Mesodermal cell (in vitro differentiated cells): ENCODE measurements around the gene FBXO17. TPM values are rescaled to one million over a fixed set of nuclear protein-coding genes. Genes with fewer than 3 reads are reported as not detected.

Experiments used
- H3K27ac ChIP-seq: 2 replicates; pipeline ENCODE4 v1.7.0; 2013; ENCODE audit warnings: mild to moderate bottlenecking, low read depth, low read length, moderate library complexity; ENCODE audit not compliant: severe bottlenecking
- H3K36me3 ChIP-seq: 2 replicates; pipeline ENCODE4 v1.7.1; 2013; ENCODE audit warnings: mild to moderate bottlenecking, low read length, moderate library complexity; ENCODE audit not compliant: control insufficient read depth, insufficient read depth
- H3K4me1 ChIP-seq: one replicate; pipeline ENCODE4 v1.7.1; 2013; ENCODE audit warnings: mild to moderate bottlenecking, low read length; ENCODE audit not compliant: insufficient read depth, control insufficient read depth, poor library complexity, severe bottlenecking
- H3K4me3 ChIP-seq: 2 replicates; pipeline ENCODE4 v1.7.0; 2013; ENCODE audit warnings: low read length, control low read depth, mild to moderate bottlenecking; ENCODE audit not compliant: insufficient read depth, poor library complexity, severe bottlenecking; ENCODE audit errors: extremely low read depth
- H3K9me3 ChIP-seq: 2 replicates; pipeline ENCODE4 v1.7.1; 2013; ENCODE audit warnings: mild to moderate bottlenecking, low read length, moderate library complexity; ENCODE audit not compliant: control insufficient read depth
- WGBS, 2 experiments: methylation state at CpG; one replicate each; pipeline ENCODE4 v1.1.5; 2013; ENCODE audit warnings: missing lambda C conversion rate in 2 of 2; ENCODE audit not compliant: insufficient coverage in 2 of 2; 5-methylcytosine and 5-hydroxymethylcytosine counted together
- polyA plus RNA-seq, 2 experiments: library from polyadenylated mRNA; stranded (reverse); fragments of 50-300 nt; gene quantifications; one replicate each; pipeline ENCODE4 v1.2.3, GENCODE V29; 2013

Gene FBXO17, protein sequence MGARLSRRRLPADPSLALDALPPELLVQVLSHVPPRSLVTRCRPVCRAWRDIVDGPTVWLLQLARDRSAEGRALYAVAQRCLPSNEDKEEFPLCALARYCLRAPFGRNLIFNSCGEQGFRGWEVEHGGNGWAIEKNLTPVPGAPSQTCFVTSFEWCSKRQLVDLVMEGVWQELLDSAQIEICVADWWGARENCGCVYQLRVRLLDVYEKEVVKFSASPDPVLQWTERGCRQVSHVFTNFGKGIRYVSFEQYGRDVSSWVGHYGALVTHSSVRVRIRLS
- 24.3 TPM for polyA plus RNA-seq (2013, experiment 1 of 2)
- polyA plus RNA-seq (2013, experiment 2 of 2) = 21.7 TPM

DNA sequence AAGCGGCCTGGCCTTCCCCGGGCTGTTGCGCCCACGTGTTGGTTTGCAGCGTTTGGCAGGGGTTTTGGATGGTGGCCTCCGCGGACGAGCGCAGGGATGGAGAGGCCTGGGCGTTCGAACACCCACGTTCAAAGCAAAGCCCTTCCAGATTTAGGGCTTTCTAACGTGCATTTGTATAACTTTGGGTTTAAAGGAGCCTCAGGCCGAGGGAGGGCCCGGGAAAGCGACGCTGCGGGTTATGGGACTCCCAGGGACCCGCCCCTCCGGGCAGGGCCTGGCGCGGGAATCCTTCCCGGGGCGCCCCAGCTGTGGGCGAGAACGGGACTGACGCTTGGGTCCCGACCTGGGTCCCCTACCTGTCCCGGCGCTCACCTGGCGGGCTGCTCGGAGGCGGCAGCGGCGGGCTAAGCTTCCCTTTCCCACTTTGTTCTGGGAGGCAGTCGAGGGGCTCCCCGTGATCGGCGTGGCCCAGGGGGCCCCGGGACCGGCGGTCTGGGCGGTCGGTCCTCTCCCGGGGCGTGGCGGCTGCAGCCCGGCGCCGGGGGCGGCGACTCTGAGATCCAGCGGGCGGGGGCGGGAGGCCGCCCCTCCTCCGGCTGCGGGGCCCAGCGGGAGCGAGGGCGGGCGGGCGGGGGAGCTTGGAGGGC is at the start of gene FBXO17:
TSS of gene FBXO17 (minus strand) at position 529 of the 647 bp plus-strand sequence. CDS start 25,423 bp downstream, outside the sequence.
- peak within 1 kb of the TSS; percentile 66 for H3K27ac ChIP-seq
- peaks cover 6% of the 10 kb centered on the region for H3K4me1 ChIP-seq
- H3K9me3 ChIP-seq = peaks cover under 1% of the 10 kb centered on the region
- 1% methylated on average over 36 to 39 of the region's 63 CpGs for WGBS, 2 experiments
- H3K36me3 ChIP-seq = peaks cover 10% of the 10 kb centered on the region
- H3K4me3 ChIP-seq = peak within 1 kb of the TSS; percentile 69

- no peaks in the 10 kb centered on the region for H3K4me1 ChIP-seq
- H3K4me3 ChIP-seq = no peak overlapping the region
- H3K36me3 ChIP-seq = peaks cover 5% of the 10 kb centered on the region
- WGBS, 2 experiments = 93 to 96% methylated on average over 12 to 14 of the region's 14 CpGs
- peaks cover 9% of the 10 kb centered on the region for H3K9me3 ChIP-seq
- H3K27ac ChIP-seq = no peak overlapping the region
These were observed 49.5 kb upstream of the FBXO17 start for GRCh38 chr19:39024875-39025641.

DNA sequence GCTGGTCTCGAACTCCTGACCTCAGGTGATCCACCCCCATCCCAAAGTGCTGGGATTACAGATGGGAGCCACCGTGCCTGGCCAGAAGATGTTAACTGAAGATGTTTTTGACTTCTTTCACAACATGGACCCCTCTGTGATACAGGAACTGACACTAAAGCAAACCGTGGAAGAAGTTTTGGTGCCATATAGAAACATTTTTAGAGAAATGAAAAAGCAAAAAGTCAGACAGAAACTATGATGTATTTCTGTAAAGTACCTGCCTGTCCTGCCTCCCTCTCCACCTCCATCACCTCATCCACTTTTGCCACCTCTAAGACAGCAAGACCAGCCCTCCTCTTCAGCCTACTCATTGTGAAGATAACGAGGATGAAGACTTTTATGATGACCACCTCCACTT is 45.5 kb upstream of the FBXO17 start:
- Histone ChIP-seq H3K4me3 (no peak overlapping the region), H3K9me3 (no peaks in the 10 kb centered on the region), H3K36me3 (no peaks in the 10 kb centered on the region), H3K27ac (no peak overlapping the region), H3K4me1 (no peaks in the 10 kb centered on the region)
- 70 to 80% methylated on average over 2 of the region's 4 CpGs for WGBS, 2 experiments

GRCh38 chr19:39017646-39018045 is 42.1 kb upstream of the FBXO17 start:
- Histone ChIP-seq H3K9me3 (no peaks in the 10 kb centered on the region), H3K27ac (no peak overlapping the region), H3K4me1 (no peaks in the 10 kb centered on the region), H3K36me3 (no peaks in the 10 kb centered on the region), H3K4me3 (no peak overlapping the region)
- WGBS, 2 experiments = 83 to 89% methylated on average over 1 to 3 of the region's 4 CpGs

- Histone ChIP-seq H3K4me1 (no peaks in the 10 kb centered on the region), H3K9me3 (no peaks in the 10 kb centered on the region), H3K27ac (no peak overlapping the region), H3K36me3 (no peaks in the 10 kb centered on the region), H3K4me3 (no peak overlapping the region)
- 89 to 93% methylated on average over 6 of the region's 6 CpGs for WGBS, 2 experiments
These were observed 41.5 kb upstream of the FBXO17 start for GRCh38 chr19:39017026-39017425.

- Histone ChIP-seq H3K4me1 (no peaks in the 10 kb centered on the region), H3K9me3 (no peaks in the 10 kb centered on the region), H3K36me3 (no peaks in the 10 kb centered on the region), H3K27ac (no peak overlapping the region), H3K4me3 (no peak overlapping the region)
- WGBS, 2 experiments = 87 to 94% methylated on average over 7 of the region's 7 CpGs
These were observed 38.5 kb upstream of the FBXO17 start for GRCh38 chr19:39014037-39014436.

DNA sequence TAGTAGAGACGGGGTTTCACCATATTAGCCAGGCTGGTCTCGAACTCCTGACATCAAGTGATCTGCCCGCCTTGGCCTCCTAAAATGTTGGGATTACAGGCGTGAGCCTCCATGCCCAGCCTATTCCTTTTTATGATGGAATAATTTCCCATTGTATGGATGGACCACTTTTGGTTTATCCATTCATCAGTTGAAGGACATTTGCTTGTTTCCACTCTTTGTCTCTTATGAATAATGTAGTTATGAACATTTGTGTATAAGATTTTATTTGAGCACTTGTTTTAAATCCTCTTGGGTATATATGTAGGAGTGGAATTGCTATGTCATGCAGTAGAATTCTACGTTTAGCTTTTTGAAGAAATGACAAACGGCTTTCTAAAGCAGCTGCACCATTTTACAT is 33.5 kb upstream of the FBXO17 start:
- no peak overlapping the region for H3K27ac ChIP-seq
- H3K36me3 ChIP-seq = no peaks in the 10 kb centered on the region
- no peak overlapping the region for H3K4me3 ChIP-seq
- H3K9me3 ChIP-seq = no peaks in the 10 kb centered on the region
- 78 to 82% methylated on average over 3 to 4 of the region's 6 CpGs for WGBS, 2 experiments
- H3K4me1 ChIP-seq = no peaks in the 10 kb centered on the region

DNA sequence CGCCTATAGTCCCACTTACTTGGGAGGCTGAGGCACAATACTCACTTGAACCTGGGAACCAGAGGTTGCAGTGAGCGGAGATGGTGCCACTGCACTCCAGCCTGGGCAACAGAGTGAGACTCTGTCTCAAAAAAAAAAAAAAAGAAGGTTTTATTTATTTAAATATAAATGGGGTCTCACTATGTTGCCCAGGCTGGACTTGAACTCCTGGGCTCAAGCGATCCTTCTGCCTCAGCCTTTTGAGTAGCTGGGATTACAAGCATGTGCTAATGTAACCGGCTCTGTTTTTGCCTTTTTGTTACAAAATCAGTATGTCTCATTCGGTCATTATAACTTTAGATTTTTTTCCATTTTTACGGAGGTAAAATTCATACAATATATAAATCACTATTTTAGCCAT is 32.6 kb upstream of the FBXO17 start:
- H3K27ac ChIP-seq = no peak overlapping the region
- H3K4me3 ChIP-seq = no peak overlapping the region
- no peaks in the 10 kb centered on the region for H3K4me1 ChIP-seq
- no peaks in the 10 kb centered on the region for H3K9me3 ChIP-seq
- WGBS, 2 experiments = 87 to 96% methylated on average over 3 to 4 of the region's 6 CpGs
- no peaks in the 10 kb centered on the region for H3K36me3 ChIP-seq

GRCh38 chr19:39007096-39007495 is 31.6 kb upstream of the FBXO17 start:
- H3K9me3 ChIP-seq = no peaks in the 10 kb centered on the region
- H3K36me3 ChIP-seq = no peaks in the 10 kb centered on the region
- no peak overlapping the region for H3K4me3 ChIP-seq
- H3K4me1 ChIP-seq = no peaks in the 10 kb centered on the region
- no peak overlapping the region for H3K27ac ChIP-seq
- 70 to 87% methylated on average over 2 to 3 of the region's 3 CpGs for WGBS, 2 experiments

GRCh38 chr19:39004403-39004802 is 28.9 kb upstream of the FBXO17 start:
- Histone ChIP-seq H3K4me3 (no peak overlapping the region), H3K36me3 (no peaks in the 10 kb centered on the region), H3K27ac (no peak overlapping the region), H3K4me1 (no peaks in the 10 kb centered on the region), H3K9me3 (no peaks in the 10 kb centered on the region)
- WGBS, 2 experiments = 82 to 93% methylated on average over 5 to 6 of the region's 9 CpGs
